CD14-positive monocyte (primary cell): ENCODE measurements around the gene UTP14A. TPM values are rescaled to one million over a fixed set of nuclear protein-coding genes. Genes with fewer than 3 reads are reported as not detected.
"Not testable (repeated sequence)": the region's sequence is repeated elsewhere in the genome, so short reads cannot be mapped to it uniquely, and the experiment has no call there.

ENCODE experiments used
- DNase-seq, 3 donors: peaks; one replicate each; pipeline ENCODE4 v3.0.0-alpha.2; 2011 to 2022
- H2AFZ ChIP-seq: 2 replicates; pipeline ENCODE4 v1.6.0; 2012; ENCODE audit warnings: mild to moderate bottlenecking, low read depth, low read length, inconsistent platforms; ENCODE audit not compliant: insufficient read depth, poor library complexity, severe bottlenecking
- H3K27ac ChIP-seq, 2 donors: 1 replicate in 1 of 2; 2 replicates in 1 of 2; pipeline ENCODE4 v1.5.1; 2012 to 2013; ENCODE audit warnings: low read length in 2 of 2, control low read depth in 1 of 2, inconsistent platforms in 1 of 2, low read depth in 1 of 2, mild to moderate bottlenecking in 1 of 2
- H3K27me3 ChIP-seq, 2 donors: one replicate each; pipeline versions ENCODE4 v1.6.0 to v1.6.1; 2011 to 2013; ENCODE audit warnings: low read length in 2 of 2; ENCODE audit not compliant: control insufficient read depth in 2 of 2, insufficient read depth in 2 of 2
- H3K36me3 ChIP-seq, 2 donors: replicated peaks in 1 of 2; 1 replicate in 1 of 2; 2 replicates in 1 of 2; pipeline versions ENCODE4 v1.5.1 to v1.6.1; 2012 to 2013; ENCODE audit warnings: low read length in 2 of 2, control low read depth in 1 of 2, inconsistent platforms in 1 of 2, mild to moderate bottlenecking in 1 of 2; ENCODE audit not compliant: insufficient read depth in 2 of 2, control insufficient read depth in 1 of 2
- H3K4me1 ChIP-seq, 2 donors: 1 replicate in 1 of 2; 2 replicates in 1 of 2; pipeline versions ENCODE4 v1.5.1 to v1.6.1; 2012 to 2013; ENCODE audit warnings: low read length in 2 of 2, control low read depth in 1 of 2, inconsistent platforms in 1 of 2, mild to moderate bottlenecking in 1 of 2, moderate library complexity in 1 of 2; ENCODE audit not compliant: insufficient read depth in 2 of 2, control insufficient read depth in 1 of 2
- H3K4me2 ChIP-seq: replicated peaks from 2 replicates; pipeline ENCODE3; 2012; ENCODE audit warnings: low read length, moderate library complexity, mild to moderate bottlenecking; ENCODE audit not compliant: poor library complexity, severe bottlenecking; ENCODE audit errors: extremely low read depth
- H3K4me3 ChIP-seq, 3 experiments: fragments of 200-600 bp in 1 of 3; sonication (generic) in 1 of 3; replicated peaks in 1 of 3; 1 replicate in 2 of 3; 2 replicates in 1 of 3; pipeline ENCODE4 v1.5.1; 2011 to 2013; ENCODE audit warnings: low read length in 3 of 3, mild to moderate bottlenecking in 3 of 3, control low read depth in 2 of 3, low read depth in 2 of 3, inconsistent platforms in 1 of 3, moderate library complexity in 1 of 3
- H3K79me2 ChIP-seq: 2 replicates; pipeline ENCODE4 v1.6.0; 2012; ENCODE audit warnings: mild to moderate bottlenecking, control low read depth, inconsistent platforms, low read length, moderate library complexity; ENCODE audit not compliant: insufficient read depth
- H3K9ac ChIP-seq: 2 replicates; pipeline ENCODE4 v1.6.0; 2017; ENCODE audit warnings: low read length, mild to moderate bottlenecking; ENCODE audit not compliant: insufficient read depth, poor library complexity, severe bottlenecking
- H3K9me3 ChIP-seq, 2 donors: replicated peaks in 1 of 2; 1 replicate in 1 of 2; 2 replicates in 1 of 2; pipeline versions ENCODE4 v1.5.1 to v1.6.1; 2012 to 2013; ENCODE audit warnings: low read length in 2 of 2, control low read depth in 1 of 2; ENCODE audit not compliant: control insufficient read depth in 1 of 2, insufficient read depth in 1 of 2
- H4K20me1 ChIP-seq: 2 replicates; pipeline ENCODE4 v1.6.0; 2012; ENCODE audit warnings: mild to moderate bottlenecking, low read length, control low read depth, moderate library complexity; ENCODE audit not compliant: insufficient read depth
- H3K27ac Mint-ChIP-seq, 7 donors: one replicate each; pipeline ENCODE4 v1.8.0; 2020; ENCODE audit warnings: mild to moderate bottlenecking in 7 of 7, mixed read lengths in 7 of 7, moderate library complexity in 6 of 7, inconsistent platforms in 2 of 7
- H3K27me3 Mint-ChIP-seq, 3 donors: one replicate each; pipeline ENCODE4 v1.8.0; 2021 to 2022; ENCODE audit warnings: low read depth in 3 of 3, mild to moderate bottlenecking in 3 of 3, mixed read lengths in 3 of 3, moderate library complexity in 3 of 3, inconsistent platforms in 1 of 3
- H3K36me3 Mint-ChIP-seq, 2 donors: one replicate each; pipeline ENCODE4 v1.8.0; 2020; ENCODE audit warnings: mixed read lengths in 2 of 2, inconsistent platforms in 1 of 2, mild to moderate bottlenecking in 1 of 2
- H3K4me1 Mint-ChIP-seq: one replicate; pipeline ENCODE4 v1.8.0; 2020; ENCODE audit warnings: mild to moderate bottlenecking, mixed read lengths
- H3K4me3 Mint-ChIP-seq, 2 donors: one replicate each; pipeline ENCODE4 v1.8.0; 2020; ENCODE audit warnings: mild to moderate bottlenecking in 2 of 2, mixed read lengths in 2 of 2, moderate library complexity in 1 of 2
- H3K9me3 Mint-ChIP-seq, 7 donors: one replicate each; pipeline ENCODE4 v1.8.0; 2020 to 2022; ENCODE audit warnings: mixed read lengths in 7 of 7, mild to moderate bottlenecking in 6 of 7, moderate library complexity in 6 of 7, inconsistent platforms in 2 of 7
- CTCF ChIP-seq: fragments of 200-600 bp; IDR thresholded peaks from one replicate; pipeline ENCODE4 v1.8.0; 2022; ENCODE audit warnings: antibody characterized with exemption, mild to moderate bottlenecking
- WGBS: methylation state at CpG from one replicate; pipeline ENCODE4 v1.1.5; 2013; ENCODE audit warnings: missing lambda C conversion rate; ENCODE audit not compliant: insufficient coverage; 5-methylcytosine and 5-hydroxymethylcytosine counted together
- intact Hi-C, 2 donors: fragments of 100-400 bp; cut with micrococcal nuclease; formaldehyde crosslinking; loops; one replicate each; pipeline versions ENCODE4 v1.15.0 to v1.15.1; 2023
- polyA minus RNA-seq: library from RNA; depleted of rRNA, polyadenylated mRNA; stranded (reverse); fragments of >200 nt; gene quantifications from 2 replicates; pipeline ENCODE4 v1.2.3, GENCODE V29; 2012
- polyA plus RNA-seq, 3 donors: library from polyadenylated mRNA; depleted of rRNA in 1 of 3; unstranded in 2 of 3; stranded (reverse) in 1 of 3; fragments of 300-500 nt in 2 of 3; fragments of >200 nt in 1 of 3; fragmentation: Illumina TruSeq in 2 of 3; gene quantifications; 1 replicate in 2 of 3; 2 replicates in 1 of 3; pipeline ENCODE4 v1.2.3, GENCODE V29; 2012 to 2021
- total RNA-seq, 12 experiments: library from RNA in 1 of 12; stranded (reverse) in 1 of 12; fragments of 120-200 nt in 1 of 12; gene quantifications; one replicate each; pipeline ENCODE4 v1.2.4 and lab custom pipeline; 2013 to 2026; ENCODE audit warnings: mixed read lengths in 6 of 12, inconsistent platforms in 1 of 12

The UTP14A gene
- 15.9 TPM for total RNA-seq (2013)
- 1 to 10 TPM; 2.9 to 5.5 (median 3.8) TPM for polyA plus RNA-seq
- polyA minus RNA-seq = 4.7 and 8.3 TPM in 2 replicates
- 6.1 to 21.9 (median 11.6) reads per million in 11 experiments for total RNA-seq (lab: John Stamatoyannopoulos, UW)

- peak within 1 kb of the TSS; percentile 85 to 95 (median 90) for H3K27ac Mint-ChIP-seq
- H3K9me3 Mint-ChIP-seq = peaks cover 0 to 7% (median 2%) of the 10 kb centered on the region in 7 donors
- H3K4me2 ChIP-seq = peak within 1 kb of the TSS; percentile 78
- WGBS = 0% methylated on average over 21 of the region's 53 CpGs
- H4K20me1 ChIP-seq = no peaks in the 10 kb centered on the region
- H3K79me2 ChIP-seq = peaks cover 12% of the 10 kb centered on the region
- peak within 1 kb of the TSS; percentile 75 to 85 (median 79) for H3K4me3 ChIP-seq
- H2AFZ ChIP-seq = peak within 1 kb of the TSS; percentile 79
- peaks cover 5 to 7% of the 10 kb centered on the region in 2 donors for H3K4me1 ChIP-seq
- peak within 1 kb of the TSS; percentile 87 to 92 for H3K4me3 Mint-ChIP-seq
- H3K9ac ChIP-seq = peak within 1 kb of the TSS; percentile 64
- H3K9me3 ChIP-seq = no peaks in the 10 kb centered on the region
- H3K36me3 ChIP-seq = peaks cover 21 to 32% of the 10 kb centered on the region in 2 donors
- DNase-seq = peak; percentile 83 to 88 (median 85)
- H3K27me3 ChIP-seq = no peaks in the 10 kb centered on the region
- H3K4me1 Mint-ChIP-seq = peaks cover 2% of the 10 kb centered on the region
- peaks cover 18 to 20% of the 10 kb centered on the region in 2 donors for H3K36me3 Mint-ChIP-seq
- no peak for TF ChIP-seq CTCF
- intact Hi-C loops = loop anchor here (10.0 kb wide), 2 partner anchors 61 to 301 kb away; partner anchors contain the start of gene ZDHHC9 (in 1 of the 2)
- peak within 1 kb of the TSS; percentile 60 to 81 for H3K27ac ChIP-seq
- peaks cover 0 to 3% (median 2%) of the 10 kb centered on the region in 3 donors for H3K27me3 Mint-ChIP-seq
These were observed at the start of gene UTP14A for GRCh38 chrX:129905787-129906580. TSS of gene UTP14A (plus strand) at chrX:129906164. CDS start at chrX:129906211, 47 bp downstream.

- H3K9me3 ChIP-seq, H3K9me3 Mint-ChIP-seq, H3K4me1 ChIP-seq, H3K9ac ChIP-seq, H2AFZ ChIP-seq, H3K4me3 ChIP-seq, H3K27ac Mint-ChIP-seq, H3K4me1 Mint-ChIP-seq, H3K27ac ChIP-seq, H3K4me2 ChIP-seq, DNase-seq, H3K27me3 Mint-ChIP-seq, H3K79me2 ChIP-seq, H3K36me3 ChIP-seq, H4K20me1 ChIP-seq, H3K27me3 ChIP-seq, intact Hi-C loops, H3K4me3 Mint-ChIP-seq, H3K36me3 Mint-ChIP-seq: not testable (repeated sequence)
- WGBS = no CpG with 5 or more reads among the region's 6 CpGs
These were observed 46.8 kb upstream of the UTP14A start for GRCh38 chrX:129859134-129859533.

- not testable (repeated sequence) for H3K4me1 Mint-ChIP-seq
These were observed 39.6 kb upstream of the UTP14A start for GRCh38 chrX:129866321-129866720.

More at GRCh38 chrX:129866321-129866720, 39.6 kb upstream of the UTP14A start:
- H3K79me2 ChIP-seq, H3K4me2 ChIP-seq, H3K27ac Mint-ChIP-seq, H3K9me3 ChIP-seq, H3K27ac ChIP-seq, H3K4me3 ChIP-seq, H3K9me3 Mint-ChIP-seq, H2AFZ ChIP-seq, intact Hi-C loops, H3K36me3 ChIP-seq, H3K4me1 ChIP-seq, H3K36me3 Mint-ChIP-seq, DNase-seq, H3K27me3 ChIP-seq, H3K9ac ChIP-seq, H3K27me3 Mint-ChIP-seq, H3K4me3 Mint-ChIP-seq, H4K20me1 ChIP-seq: not testable (repeated sequence)
- no CpG with 5 or more reads among the region's 3 CpGs for WGBS
